Vagina (tissue), 2 donors: Measurements from ENCODE around the gene CUBN.

Experiments used
- POLR2A ChIP-seq, 2 donors: fragments of 450-650 bp; IDR thresholded peaks; one replicate each; pipeline ENCODE4 v1.6.1; 2017; ENCODE audit warnings: antibody characterized with exemption in 2 of 2, mild to moderate bottlenecking in 2 of 2, moderate library complexity in 2 of 2
- POLR2AphosphoS5 ChIP-seq, 2 donors: sonication (generic); formaldehyde crosslinking; IDR thresholded peaks; one replicate each; pipeline ENCODE4 v1.9.0; 2017; ENCODE audit warnings: antibody characterized with exemption in 2 of 2, mild to moderate bottlenecking in 2 of 2, low read depth in 1 of 2; ENCODE audit not compliant: insufficient read depth in 1 of 2
- TF ChIP-seq, protein P1 (sequence below), 3 experiments: fragments of 450-650 bp in 2 of 3; fragments of 200-600 bp in 1 of 3; sonication (generic) in 1 of 3; IDR thresholded peaks; one replicate each; pipeline ENCODE4 v1.5.1; 2017 to 2019; ENCODE audit warnings: antibody characterized with exemption in 3 of 3, mild to moderate bottlenecking in 2 of 3, moderate library complexity in 2 of 3

GRCh38 chr10:17047908-17048307 is 81.7 kb downstream of the CUBN start:
- TF ChIP-seq, protein P1, sequence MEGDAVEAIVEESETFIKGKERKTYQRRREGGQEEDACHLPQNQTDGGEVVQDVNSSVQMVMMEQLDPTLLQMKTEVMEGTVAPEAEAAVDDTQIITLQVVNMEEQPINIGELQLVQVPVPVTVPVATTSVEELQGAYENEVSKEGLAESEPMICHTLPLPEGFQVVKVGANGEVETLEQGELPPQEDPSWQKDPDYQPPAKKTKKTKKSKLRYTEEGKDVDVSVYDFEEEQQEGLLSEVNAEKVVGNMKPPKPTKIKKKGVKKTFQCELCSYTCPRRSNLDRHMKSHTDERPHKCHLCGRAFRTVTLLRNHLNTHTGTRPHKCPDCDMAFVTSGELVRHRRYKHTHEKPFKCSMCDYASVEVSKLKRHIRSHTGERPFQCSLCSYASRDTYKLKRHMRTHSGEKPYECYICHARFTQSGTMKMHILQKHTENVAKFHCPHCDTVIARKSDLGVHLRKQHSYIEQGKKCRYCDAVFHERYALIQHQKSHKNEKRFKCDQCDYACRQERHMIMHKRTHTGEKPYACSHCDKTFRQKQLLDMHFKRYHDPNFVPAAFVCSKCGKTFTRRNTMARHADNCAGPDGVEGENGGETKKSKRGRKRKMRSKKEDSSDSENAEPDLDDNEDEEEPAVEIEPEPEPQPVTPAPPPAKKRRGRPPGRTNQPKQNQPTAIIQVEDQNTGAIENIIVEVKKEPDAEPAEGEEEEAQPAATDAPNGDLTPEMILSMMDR (IDR thresholded peaks at IDR 0.05), result no peak
- TF ChIP-seq POLR2A (IDR thresholded peaks at IDR 0.05) (no peak), POLR2AphosphoS5 (IDR thresholded peaks at IDR 0.05; ENCODE audit: insufficient read depth in 1 of 2, low read depth in 1 of 2) (no peak)
